Activated CD8-positive, alpha-beta memory T cell treated with anti-CD3 and anti-CD28 coated beads, Interleukin-2, amount 10 ng/mL, durations not matched to agents 7 days and 5 days (primary cell): ENCODE data around the gene KLK8. TPM values are rescaled to one million over a fixed set of nuclear protein-coding genes. Genes with fewer than 3 reads are reported as not detected.

ENCODE experiments used
- total RNA-seq, 2 experiments: library from RNA; stranded (reverse); gene quantifications; one replicate each; pipeline ENCODE4 v1.2.3, GENCODE V29; 2021

The KLK8 gene
- total RNA-seq, 2 experiments from 2014 or later = not detected

Other genes with a start within 250 kb of the KLK8 start
- gene GPR32, start 231.1 kb downstream of the KLK8 start, total RNA-seq = not detected
- not detected for gene ACP4, start 211.2 kb downstream of the KLK8 start, total RNA-seq
- 1 to 10 TPM; 3.0 to 3.2 TPM for gene KLK1, start 177.8 kb downstream of the KLK8 start, total RNA-seq
- not detected for gene KLK15, start 168.0 kb downstream of the KLK8 start, total RNA-seq
- gene KLK3, start 146.7 kb downstream of the KLK8 start, total RNA-seq = not detected
- gene KLK2, start 128.2 kb downstream of the KLK8 start, total RNA-seq = under 1 TPM in 1 of 2 experiments, not detected in 1; 0.29 TPM
- gene KLK4, start 90.2 kb downstream of the KLK8 start, total RNA-seq = not detected
- gene KLK5, start 48.6 kb downstream of the KLK8 start, total RNA-seq = not detected
- gene KLK6, start 32.0 kb downstream of the KLK8 start, total RNA-seq = not detected
- not detected for gene KLK7, start 17.7 kb downstream of the KLK8 start, total RNA-seq
- not detected for gene KLK10, start 18.1 kb upstream of the KLK8 start, total RNA-seq
- not detected for gene KLK11, start 25.0 kb upstream of the KLK8 start, total RNA-seq
- gene KLK12, start 33.4 kb upstream of the KLK8 start, total RNA-seq = not detected
- not detected for gene KLK13, start 63.5 kb upstream of the KLK8 start, total RNA-seq
- under 1 TPM; 0.61 to 0.89 TPM for gene KLK14, start 81.3 kb upstream of the KLK8 start, total RNA-seq
- 10 to 100 TPM in 1 of 2 experiments, 1 to 10 TPM in 1; 9.5 to 10.9 TPM for gene CTU1, start 106.8 kb upstream of the KLK8 start, total RNA-seq
- under 1 TPM in 1 of 2 experiments, not detected in 1; 0.26 TPM for gene SIGLEC9, start 123.3 kb upstream of the KLK8 start, total RNA-seq
- gene SIGLEC7, start 140.7 kb upstream of the KLK8 start, total RNA-seq = not detected
- gene CD33, start 223.5 kb upstream of the KLK8 start, total RNA-seq = 1 to 10 TPM in 1 of 2 experiments, under 1 TPM in 1; 0.96 to 6.2 TPM
- gene SIGLECL1, start 249.5 kb upstream of the KLK8 start, total RNA-seq = not detected